H1 (cell line): ENCODE measurements around the gene C3orf49. TPM values are rescaled to one million over a fixed set of nuclear protein-coding genes. Genes with fewer than 3 reads are reported as not detected.

Experiments used
- CHD7 ChIP-seq: fragments of 300-600 bp; sonication (generic); IDR thresholded peaks from 2 replicates; pipeline ENCODE4 v1.7.1; 2012; ENCODE audit warnings: low read length, moderate library complexity, mild to moderate bottlenecking, inconsistent platforms; ENCODE audit not compliant: insufficient replicate concordance
- polyA plus RNA-seq, 7 experiments: library from polyadenylated mRNA; depleted of rRNA in 3 of 7; stranded (reverse) in 5 of 7; unstranded in 2 of 7; fragments of >200 nt in 5 of 7; fragments of 200-250 nt in 2 of 7; gene quantifications; 1 replicate in 5 of 7; 2 replicates in 1 of 7; 4 replicates in 1 of 7; pipeline versions ENCODE4 v1.2.1 to v1.2.3, GENCODE V29; 2011 to 2013; ENCODE audit warnings: missing spikeins in 2 of 7, mixed read lengths in 2 of 7
- total RNA-seq: library from RNA; stranded (reverse); fragmentation: NEBNext Ultra II Directional; extraction: Animal tissue kit (Norgen Biotek cat#: 25700); gene quantifications from 2 replicates; pipeline ENCODE4 v1.2.1, GENCODE V29; 2021

Gene C3orf49
- total and polyA plus RNA-seq, 2 of the 8 experiments (the other 6 are each of a cell fraction or from before 2014, with no cell fraction given) = not detected

GRCh38 chr3:63892773-63893352 is 73.8 kb downstream of the C3orf49 start (continued):
- TF ChIP-seq CHD7 = no peak
